Hair follicular keratinocyte (primary cell): ENCODE measurements around the gene TBC1D30. TPM values are rescaled to one million over a fixed set of nuclear protein-coding genes. Genes with fewer than 3 reads are reported as not detected.

Experiments used
- total RNA-seq: library from RNA; depleted of rRNA; stranded (reverse); fragments of >200 nt; gene quantifications from 2 replicates; pipeline ENCODE4 v1.2.3, GENCODE V29; 2015

TBC1D30 gene
- 0.30 and 0.39 TPM in 2 replicates for total RNA-seq

GRCh38 chr12:64824500-64825142 lies at the start of gene TBC1D30:
TBC1D30 (plus strand) TSS chr12:64824647; CDS start chr12:64824880, 233 bp downstream.

Other genes with a start within 250 kb of the TBC1D30 start
- 6.4 and 8.2 TPM in 2 replicates for gene RASSF3, start 214.2 kb upstream of the TBC1D30 start, total RNA-seq
- 39.0 and 45.6 TPM in 2 replicates for gene GNS, start 65.2 kb upstream of the TBC1D30 start, total RNA-seq